WTC11 (cell line): ENCODE results near the gene ZNF780B. TPM values are rescaled to one million over a fixed set of nuclear protein-coding genes. Genes with fewer than 3 reads are reported as not detected.
"Not testable (repeated sequence)": the region's sequence is repeated elsewhere in the genome, so short reads cannot be mapped to it uniquely, and the experiment has no call there.

Experiments
- ATAC-seq: fragments of 200-7000 bp; cut with Tn5 transposase; 2 replicates; pipeline ENCODE4 v1.10.0; 2021; ENCODE audit warnings: mild to moderate bottlenecking, moderate library complexity
- CTCF ChIA-PET: fragments of 300-600 bp; sonication (Branson Sonifier 250); formaldehyde crosslinking; loops from one replicate; lab custom pipeline; 2021; ENCODE audit warnings: antibody characterized with exemption; lab: Charles Lee
- POLR2A ChIA-PET: fragments of 350-600 bp; sonication (Branson Sonifier 250); formaldehyde crosslinking; loops from one replicate; lab custom pipeline; 2021; ENCODE audit warnings: antibody characterized with exemption; lab: Charles Lee
- DNase-seq: peaks from one replicate; pipeline ENCODE4 v3.0.0; 2021; ENCODE audit warnings: low spot score
- H3K27ac Mint-ChIP-seq: 2 replicates; pipeline ENCODE4 v1.8.0; 2021; ENCODE audit warnings: mixed read lengths
- H3K27me3 Mint-ChIP-seq: 2 replicates; pipeline ENCODE4 v1.8.0; 2021; ENCODE audit warnings: low read depth, mild to moderate bottlenecking, moderate library complexity, mixed read lengths
- H3K36me3 Mint-ChIP-seq: 2 replicates; pipeline ENCODE4 v1.8.0; 2021; ENCODE audit warnings: mixed read lengths
- H3K4me1 Mint-ChIP-seq: 2 replicates; pipeline ENCODE4 v1.8.0; 2022; ENCODE audit warnings: mixed read lengths
- H3K4me3 Mint-ChIP-seq: 2 replicates; pipeline ENCODE4 v1.8.0; 2021; ENCODE audit warnings: mild to moderate bottlenecking, moderate library complexity, mixed read lengths
- H3K9me3 Mint-ChIP-seq: 2 replicates; pipeline ENCODE4 v1.8.0; 2021; ENCODE audit warnings: mixed read lengths
- AFF4 ChIP-seq: sonication (generic); formaldehyde crosslinking; IDR thresholded peaks from 2 replicates; pipeline ENCODE4 v1.8.1; 2023; ENCODE audit warnings: mild to moderate bottlenecking, missing genetic modification reagents, borderline replicate concordance
- CREB1 ChIP-seq: sonication (generic); formaldehyde crosslinking; IDR thresholded peaks from 2 replicates; pipeline ENCODE4 v1.8.0; 2023; ENCODE audit warnings: mild to moderate bottlenecking, missing genetic modification reagents
- ESRRA ChIP-seq: sonication (generic); formaldehyde crosslinking; IDR thresholded peaks from 2 replicates; pipeline ENCODE4 v1.8.1; 2022; ENCODE audit warnings: mild to moderate bottlenecking, missing genetic modification reagents, borderline replicate concordance
- IRF2 ChIP-seq: sonication (generic); formaldehyde crosslinking; IDR thresholded peaks from 2 replicates; pipeline ENCODE4 v1.8.0; 2022; ENCODE audit warnings: low read depth, missing genetic modification reagents, borderline replicate concordance
- KAT7 ChIP-seq: sonication (generic); formaldehyde crosslinking; IDR thresholded peaks from 2 replicates; pipeline ENCODE4 v1.8.1; 2023; ENCODE audit warnings: missing genetic modification reagents, mild to moderate bottlenecking, borderline replicate concordance
- MXD4 ChIP-seq: fragments of 250-450 bp; sonication (Bioruptor Pico); IDR thresholded peaks from 2 replicates; pipeline ENCODE4 v1.8.0; 2021; ENCODE audit warnings: mild to moderate bottlenecking, moderate library complexity, borderline replicate concordance
- MYBL2 ChIP-seq: sonication (generic); formaldehyde crosslinking; IDR thresholded peaks from 2 replicates; pipeline ENCODE4 v1.8.1; 2023; ENCODE audit warnings: mild to moderate bottlenecking, moderate library complexity, missing genetic modification reagents
- NR2C2 ChIP-seq: sonication (generic); formaldehyde crosslinking; IDR thresholded peaks from 2 replicates; pipeline ENCODE4 v1.8.0; 2022; ENCODE audit warnings: mild to moderate bottlenecking, missing genetic modification reagents
- PREB ChIP-seq: sonication (generic); formaldehyde crosslinking; IDR thresholded peaks from 2 replicates; pipeline ENCODE4 v1.8.1; 2022; ENCODE audit warnings: mild to moderate bottlenecking, missing genetic modification reagents, moderate library complexity, borderline replicate concordance
- SMAD3 ChIP-seq: sonication (generic); formaldehyde crosslinking; IDR thresholded peaks from 2 replicates; pipeline ENCODE4 v1.8.0; 2022; ENCODE audit warnings: missing genetic modification reagents, mild to moderate bottlenecking, borderline replicate concordance
- SMAD4 ChIP-seq: sonication (generic); formaldehyde crosslinking; IDR thresholded peaks from 2 replicates; pipeline ENCODE4 v1.8.0; 2022; ENCODE audit warnings: mild to moderate bottlenecking, missing genetic modification reagents
- TCF7 ChIP-seq: sonication (generic); formaldehyde crosslinking; IDR thresholded peaks from 2 replicates; pipeline ENCODE4 v1.8.0; 2022; ENCODE audit warnings: mild to moderate bottlenecking, low read depth, missing genetic modification reagents, moderate library complexity
- TEAD4 ChIP-seq: sonication (generic); formaldehyde crosslinking; IDR thresholded peaks from 2 replicates; pipeline ENCODE4 v1.8.0; 2022; ENCODE audit warnings: mild to moderate bottlenecking, missing genetic modification reagents
- ZBTB43 ChIP-seq: sonication (generic); formaldehyde crosslinking; IDR thresholded peaks from 2 replicates; pipeline ENCODE4 v1.8.1; 2023; ENCODE audit warnings: mild to moderate bottlenecking, missing genetic modification reagents
- ZMAT4 ChIP-seq: fragments of 250-450 bp; sonication (Bioruptor Pico); IDR thresholded peaks from 2 replicates; pipeline ENCODE4 v1.9.0; 2021; ENCODE audit warnings: mild to moderate bottlenecking
- ZNF263 ChIP-seq: sonication (generic); formaldehyde crosslinking; IDR thresholded peaks from 2 replicates; pipeline ENCODE4 v1.8.1; 2022; ENCODE audit warnings: low read depth, mild to moderate bottlenecking, moderate library complexity, missing genetic modification reagents
- ZNF416 ChIP-seq: fragments of 250-450 bp; sonication (Bioruptor Pico); IDR thresholded peaks from 2 replicates; pipeline ENCODE4 v1.9.0; 2021; ENCODE audit warnings: mild to moderate bottlenecking, inconsistent platforms
- total RNA-seq: library from RNA; stranded (reverse); gene quantifications from 3 replicates; pipeline ENCODE4 v1.2.3, GENCODE V29; 2021

The ZNF780B gene
- total RNA-seq, 1 experiment from 2014 or later = 22.9 TPM

GRCh38 chr19:40053491-40053890 lies 2.5 kb downstream of the ZNF780B start (continued):
- TF ChIP-seq TCF7 (CRISPR knock-in tag) (no peak), PREB (CRISPR knock-in tag) (no peak), ZNF263 (CRISPR knock-in tag) (no peak), SMAD3 (CRISPR knock-in tag) (no peak), KAT7 (no peak)

GRCh38 chr19:40041718-40042117 lies 14.3 kb downstream of the ZNF780B start:
- POLR2A ChIA-PET, H3K4me3 Mint-ChIP-seq, DNase-seq, ATAC-seq, H3K27ac Mint-ChIP-seq, H3K4me1 Mint-ChIP-seq, CTCF ChIA-PET: not testable (repeated sequence)
- Mint-ChIP-seq H3K27me3 (peaks cover 22% of the 10 kb centered on the region), H3K9me3 (peaks cover 59% of the 10 kb centered on the region), H3K36me3 (peaks cover 77% of the 10 kb centered on the region)

- CTCF ChIA-PET, H3K4me1 Mint-ChIP-seq, ATAC-seq, H3K27ac Mint-ChIP-seq, POLR2A ChIA-PET, H3K4me3 Mint-ChIP-seq, DNase-seq: not testable (repeated sequence)
- Mint-ChIP-seq H3K27me3 (peaks cover 23% of the 10 kb centered on the region), H3K9me3 (peaks cover 61% of the 10 kb centered on the region), H3K36me3 (peaks cover 77% of the 10 kb centered on the region)
Observed at GRCh38 chr19:40038047-40038446, 18.0 kb downstream of the ZNF780B start.

GRCh38 chr19:40035996-40036395 lies 20.0 kb downstream of the ZNF780B start:
- TF ChIP-seq NR2C2 = no peak
- no peak for TF ChIP-seq MXD4 (CRISPR knock-in tag)
- no peak for TF ChIP-seq TCF7 (CRISPR knock-in tag)
- TF ChIP-seq CREB1 (CRISPR knock-in tag) = no peak
- no peak for TF ChIP-seq ZNF416 (CRISPR knock-in tag)
- TF ChIP-seq TEAD4 (CRISPR knock-in tag) = no peak
- no peak for TF ChIP-seq ESRRA
- no peak for TF ChIP-seq ZBTB43 (CRISPR knock-in tag)
- TF ChIP-seq MYBL2 (CRISPR knock-in tag) = no peak
- no peak for TF ChIP-seq IRF2 (CRISPR knock-in tag)
- no peak for TF ChIP-seq SMAD4 (CRISPR knock-in tag)
- TF ChIP-seq ZMAT4 (CRISPR knock-in tag) = no peak
- TF ChIP-seq AFF4 (CRISPR knock-in tag) = no peak
- H3K4me3 Mint-ChIP-seq = no peak overlapping the region
- DNase-seq = no peak
- ATAC-seq = no peak
- H3K9me3 Mint-ChIP-seq = peaks cover 59% of the 10 kb centered on the region
- POLR2A ChIA-PET = no interaction called here
- H3K4me1 Mint-ChIP-seq = no peaks in the 10 kb centered on the region
- H3K27ac Mint-ChIP-seq = no peak overlapping the region
- H3K36me3 Mint-ChIP-seq = peaks cover 76% of the 10 kb centered on the region
- CTCF ChIA-PET = no interaction called here
- peaks cover 12% of the 10 kb centered on the region for H3K27me3 Mint-ChIP-seq
